Measurements from ENCODE around the gene LRCH1. TPM values are rescaled to one million over a fixed set of nuclear protein-coding genes. Genes with fewer than 3 reads are reported as not detected.

LRCH1 gene
- total and polyA plus RNA-seq, 5 donors: 4.8 to 11.4 (median 10.2) TPM

- ATAC-seq (peak; percentile 25 to 40), DNase-seq (no peak)
- H3K4me1 ChIP-seq (ENCODE audit: control insufficient read depth, insufficient read depth, low read length): peaks cover 14% of the 10 kb centered on the region
- no peaks in the 10 kb centered on the region for H3K27me3 ChIP-seq (ENCODE audit: control insufficient read depth, insufficient read depth)
- no peak overlapping the region for H3K4me3 ChIP-seq (ENCODE audit: low read length)
- peak overlapping the region; percentile 30 for H3K27ac ChIP-seq (ENCODE audit: low read length)
- WGBS: 67% methylated on average over 6 of the region's 6 CpGs
- no peaks in the 10 kb centered on the region for H3K9me3 ChIP-seq (ENCODE audit: control insufficient read depth, low read length)
- intact Hi-C loops (cut with DNase I): no loop called here
Observed at GRCh38 chr13:46595136-46595884, 42.3 kb downstream of the LRCH1 start.

- 58% methylated on average over 1 of the region's 1 CpG for WGBS
- intact Hi-C loops (cut with DNase I): no loop called here
- ATAC-seq: no peak
- H3K4me3 ChIP-seq (ENCODE audit: low read length): no peak overlapping the region
- H3K9me3 ChIP-seq (ENCODE audit: control insufficient read depth, low read length): no peaks in the 10 kb centered on the region
- DNase-seq: no peak
- H3K27ac ChIP-seq (ENCODE audit: low read length): no peak overlapping the region
- peaks cover 14% of the 10 kb centered on the region for H3K4me1 ChIP-seq (ENCODE audit: control insufficient read depth, insufficient read depth, low read length)
- no peaks in the 10 kb centered on the region for H3K27me3 ChIP-seq (ENCODE audit: control insufficient read depth, insufficient read depth)
Observed at GRCh38 chr13:46595885-46596275, 42.9 kb downstream of the LRCH1 start.

- no peak for DNase-seq
Observed at GRCh38 chr13:46596466-46596865, 43.5 kb downstream of the LRCH1 start.

GRCh38 chr13:46598140-46598819 is 45.3 kb downstream of the LRCH1 start:
- Histone ChIP-seq H3K9me3 (ENCODE audit: control insufficient read depth, low read length) (no peaks in the 10 kb centered on the region), H3K4me3 (ENCODE audit: low read length) (no peak overlapping the region), H3K27me3 (ENCODE audit: control insufficient read depth, insufficient read depth) (no peaks in the 10 kb centered on the region), H3K27ac (ENCODE audit: low read length) (no peak overlapping the region), H3K4me1 (ENCODE audit: control insufficient read depth, insufficient read depth, low read length) (peaks cover 16% of the 10 kb centered on the region)
- ATAC-seq: no peak
- no peak for DNase-seq
- intact Hi-C loops (cut with DNase I): no loop called here
- WGBS: 74% methylated on average over 7 of the region's 7 CpGs

More at GRCh38 chr13:46596466-46596865, 43.5 kb downstream of the LRCH1 start:
- no peaks in the 10 kb centered on the region for H3K9me3 ChIP-seq (ENCODE audit: control insufficient read depth, low read length)
- no peaks in the 10 kb centered on the region for H3K27me3 ChIP-seq (ENCODE audit: control insufficient read depth, insufficient read depth)
- no peak overlapping the region for H3K27ac ChIP-seq (ENCODE audit: low read length)
- peaks cover 13% of the 10 kb centered on the region for H3K4me1 ChIP-seq (ENCODE audit: control insufficient read depth, insufficient read depth, low read length)
- 73% methylated on average over 6 of the region's 6 CpGs for WGBS
- no peak for ATAC-seq
- intact Hi-C loops (cut with DNase I): no loop called here
- H3K4me3 ChIP-seq (ENCODE audit: low read length): no peak overlapping the region

GRCh38 chr13:46598820-46599180 is 45.8 kb downstream of the LRCH1 start:
- Histone ChIP-seq H3K4me3 (ENCODE audit: low read length) (no peak overlapping the region), H3K27ac (ENCODE audit: low read length) (no peak overlapping the region), H3K4me1 (ENCODE audit: control insufficient read depth, insufficient read depth, low read length) (peaks cover 13% of the 10 kb centered on the region), H3K27me3 (ENCODE audit: control insufficient read depth, insufficient read depth) (no peaks in the 10 kb centered on the region), H3K9me3 (ENCODE audit: control insufficient read depth, low read length) (no peaks in the 10 kb centered on the region)
- DNase-seq (no peak), ATAC-seq (no peak)
- 74% methylated on average over 2 of the region's 2 CpGs for WGBS
- intact Hi-C loops (cut with DNase I): no loop called here

- no peak overlapping the region for H3K27ac ChIP-seq (ENCODE audit: low read length)
- intact Hi-C loops (cut with DNase I): no loop called here
- H3K9me3 ChIP-seq (ENCODE audit: control insufficient read depth, low read length): no peaks in the 10 kb centered on the region
- 87% methylated on average over 3 of the region's 3 CpGs for WGBS
- H3K4me3 ChIP-seq (ENCODE audit: low read length): no peak overlapping the region
- no peak for DNase-seq
- H3K4me1 ChIP-seq (ENCODE audit: control insufficient read depth, insufficient read depth, low read length): peaks cover 8% of the 10 kb centered on the region
- no peak for ATAC-seq
- H3K27me3 ChIP-seq (ENCODE audit: control insufficient read depth, insufficient read depth): no peaks in the 10 kb centered on the region
Observed at GRCh38 chr13:46600943-46601311, 48.0 kb downstream of the LRCH1 start.

GRCh38 chr13:46602531-46602930 is 49.6 kb downstream of the LRCH1 start:
- 93% methylated on average over 4 of the region's 4 CpGs for WGBS
- ATAC-seq (no peak), DNase-seq (no peak)
- intact Hi-C loops (cut with DNase I): no loop called here
- Histone ChIP-seq H3K4me1 (ENCODE audit: control insufficient read depth, insufficient read depth, low read length) (peaks cover 14% of the 10 kb centered on the region), H3K27me3 (ENCODE audit: control insufficient read depth, insufficient read depth) (no peaks in the 10 kb centered on the region), H3K9me3 (ENCODE audit: control insufficient read depth, low read length) (no peaks in the 10 kb centered on the region), H3K27ac (ENCODE audit: low read length) (no peak overlapping the region), H3K4me3 (ENCODE audit: low read length) (no peak overlapping the region)

GRCh38 chr13:46603165-46603603 is 50.2 kb downstream of the LRCH1 start:
- no peak overlapping the region for H3K4me3 ChIP-seq (ENCODE audit: low read length)
- no peak overlapping the region for H3K27ac ChIP-seq (ENCODE audit: low read length)
- peak in 1 of 3 donors; percentile 21 for DNase-seq
- intact Hi-C loops (cut with DNase I): no loop called here
- 74% methylated on average over 4 of the region's 4 CpGs for WGBS
- H3K4me1 ChIP-seq (ENCODE audit: control insufficient read depth, insufficient read depth, low read length): peaks cover 20% of the 10 kb centered on the region
- ATAC-seq: peak in 1 of 2 donors; percentile 57
- no peaks in the 10 kb centered on the region for H3K27me3 ChIP-seq (ENCODE audit: control insufficient read depth, insufficient read depth)
- H3K9me3 ChIP-seq (ENCODE audit: control insufficient read depth, low read length): no peaks in the 10 kb centered on the region

- ATAC-seq: peak; percentile 51 to 84
- intact Hi-C loops (cut with DNase I): no loop called here
- no peaks in the 10 kb centered on the region for H3K9me3 ChIP-seq (ENCODE audit: control insufficient read depth, low read length)
- no peaks in the 10 kb centered on the region for H3K27me3 ChIP-seq (ENCODE audit: control insufficient read depth, insufficient read depth)
- H3K4me1 ChIP-seq (ENCODE audit: control insufficient read depth, insufficient read depth, low read length): peaks cover 20% of the 10 kb centered on the region
- 80% methylated on average over 5 of the region's 5 CpGs for WGBS
- H3K27ac ChIP-seq (ENCODE audit: low read length): no peak overlapping the region
- H3K4me3 ChIP-seq (ENCODE audit: low read length): no peak overlapping the region
- no peak for DNase-seq
Observed at GRCh38 chr13:46604226-46604990, 51.4 kb downstream of the LRCH1 start.

GRCh38 chr13:46605076-46605824 is 52.3 kb downstream of the LRCH1 start:
- intact Hi-C loops (cut with DNase I): no loop called here
- H3K4me1 ChIP-seq (ENCODE audit: control insufficient read depth, insufficient read depth, low read length): peaks cover 20% of the 10 kb centered on the region
- WGBS: 37% methylated on average over 4 of the region's 4 CpGs
- H3K9me3 ChIP-seq (ENCODE audit: control insufficient read depth, low read length): no peaks in the 10 kb centered on the region
- H3K4me3 ChIP-seq (ENCODE audit: low read length): no peak overlapping the region
- ATAC-seq: peak; percentile 51 to 82
- H3K27ac ChIP-seq (ENCODE audit: low read length): no peak overlapping the region
- peak in 1 of 3 donors; percentile 23 for DNase-seq
- no peaks in the 10 kb centered on the region for H3K27me3 ChIP-seq (ENCODE audit: control insufficient read depth, insufficient read depth)

Data from right cardiac atrium (tissue), 5 donors.